Heart left ventricle (tissue), 13 donors: ENCODE data around the gene SLC2A3.

Experiments used
- POLR2A ChIP-seq, 2 donors: fragments of 450-650 bp; IDR thresholded peaks; one replicate each; pipeline ENCODE4 v1.6.1; 2017; ENCODE audit warnings: antibody characterized with exemption in 2 of 2, mild to moderate bottlenecking in 2 of 2, moderate library complexity in 2 of 2
- TF ChIP-seq, protein P1 (sequence below), 12 donors: fragments of 200-600 bp; sonication (generic) in 4 of 12; IDR thresholded peaks; one replicate each; pipeline versions ENCODE4 v1.5.0 to v1.8.0; 2018 to 2022; ENCODE audit warnings: antibody characterized with exemption in 12 of 12, mild to moderate bottlenecking in 5 of 12
- donor health status: ischemic (EF 13 %, LVEDD 7.1; RV severe dilation, severe dysfunction).
- donor health status: DM: no; HTN: yes; CAD: no.
- donor health status: DM: no; HTN: no; CAD: no.
- donor health status: ischemic (EF 25% LVEDD 6.9; RV normal size, moderate dysfunction).
- donor health status: ischemic (EF 25% LVEDD 5.7; RV mildly dilated, moderate dysfunction).
- donor health status: ischemic (EF 35%, LVEDD 5.7; RV mildly dilated, moderate dysfunction).
- donor health status: nonischemic (EF 11% LVEDD 7.7; RV severe dilation, severe dysfunction).
- donor health status: DM: yes; HTN: yes; CAD: no.
- donor health status: PGD.
- donor health status: ischemic (EF 29% LVEDD 5.4; RV normal size, mild dysfunction).
- donor health status: nonischemic (EF 23%, LVEDD 6.1; RV moderate dilation, normal function).

DNA sequence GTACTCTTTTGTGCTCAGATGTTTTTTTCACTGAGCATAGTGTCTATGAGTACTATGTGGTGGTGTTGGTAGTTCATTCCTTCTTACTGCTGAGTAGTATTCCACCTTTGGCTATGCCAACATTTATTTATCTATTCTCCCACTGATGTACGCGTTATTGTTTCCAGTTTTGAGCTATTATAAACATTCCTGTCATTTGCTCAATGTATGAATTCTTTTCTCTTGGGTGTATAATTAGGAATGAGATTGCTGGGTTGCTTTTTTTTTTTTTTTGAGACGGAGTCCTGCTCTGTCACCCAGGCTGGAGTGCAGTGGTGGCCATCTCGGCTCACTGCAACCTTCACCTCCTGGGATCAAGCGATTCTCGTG is 37.5 kb upstream of the SLC2A3 start:
- no peak for TF ChIP-seq POLR2A (IDR thresholded peaks at IDR 0.05)
- TF ChIP-seq, protein P1, sequence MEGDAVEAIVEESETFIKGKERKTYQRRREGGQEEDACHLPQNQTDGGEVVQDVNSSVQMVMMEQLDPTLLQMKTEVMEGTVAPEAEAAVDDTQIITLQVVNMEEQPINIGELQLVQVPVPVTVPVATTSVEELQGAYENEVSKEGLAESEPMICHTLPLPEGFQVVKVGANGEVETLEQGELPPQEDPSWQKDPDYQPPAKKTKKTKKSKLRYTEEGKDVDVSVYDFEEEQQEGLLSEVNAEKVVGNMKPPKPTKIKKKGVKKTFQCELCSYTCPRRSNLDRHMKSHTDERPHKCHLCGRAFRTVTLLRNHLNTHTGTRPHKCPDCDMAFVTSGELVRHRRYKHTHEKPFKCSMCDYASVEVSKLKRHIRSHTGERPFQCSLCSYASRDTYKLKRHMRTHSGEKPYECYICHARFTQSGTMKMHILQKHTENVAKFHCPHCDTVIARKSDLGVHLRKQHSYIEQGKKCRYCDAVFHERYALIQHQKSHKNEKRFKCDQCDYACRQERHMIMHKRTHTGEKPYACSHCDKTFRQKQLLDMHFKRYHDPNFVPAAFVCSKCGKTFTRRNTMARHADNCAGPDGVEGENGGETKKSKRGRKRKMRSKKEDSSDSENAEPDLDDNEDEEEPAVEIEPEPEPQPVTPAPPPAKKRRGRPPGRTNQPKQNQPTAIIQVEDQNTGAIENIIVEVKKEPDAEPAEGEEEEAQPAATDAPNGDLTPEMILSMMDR (IDR thresholded peaks at IDR 0.05) = no peak
